Kidney epithelial cell (primary cell): Measurements from ENCODE around the gene RCAN1. TPM values are rescaled to one million over a fixed set of nuclear protein-coding genes. Genes with fewer than 3 reads are reported as not detected.
A peak's percentile ranks its signal among the peaks of the same experiment; 100 is the strongest.

Experiments used
- DNase-seq: peaks from one replicate; pipeline ENCODE4 v3.0.0-alpha.2; 2010; ENCODE audit warnings: low read depth
- H3K27me3 ChIP-seq: 2 replicates; pipeline ENCODE4 v1.6.0; 2011; ENCODE audit warnings: low read length; ENCODE audit not compliant: control insufficient read depth, insufficient read depth
- H3K36me3 ChIP-seq: 2 replicates; pipeline ENCODE4 v1.5.1; 2011; ENCODE audit warnings: low read length; ENCODE audit not compliant: control insufficient read depth, insufficient read depth
- H3K4me3 ChIP-seq: 2 replicates; pipeline ENCODE4 v1.5.1; 2011; ENCODE audit warnings: low read depth, mild to moderate bottlenecking, control low read depth, low read length
- total RNA-seq: library from RNA; depleted of rRNA; stranded (reverse); fragments of >200 nt; gene quantifications from 2 replicates; pipeline ENCODE4 v1.2.3, GENCODE V29; 2015
- TF ChIP-seq, protein P1 (sequence below): IDR thresholded peaks from 2 replicates; pipeline ENCODE4 v1.5.1; 2011; ENCODE audit warnings: mild to moderate bottlenecking, moderate library complexity, low read length, control low read depth, inconsistent platforms; ENCODE audit not compliant: insufficient read depth, poor library complexity, severe bottlenecking

The RCAN1 gene
- total RNA-seq, 1 donor from 2014 or later, result 82.4 TPM

DNA sequence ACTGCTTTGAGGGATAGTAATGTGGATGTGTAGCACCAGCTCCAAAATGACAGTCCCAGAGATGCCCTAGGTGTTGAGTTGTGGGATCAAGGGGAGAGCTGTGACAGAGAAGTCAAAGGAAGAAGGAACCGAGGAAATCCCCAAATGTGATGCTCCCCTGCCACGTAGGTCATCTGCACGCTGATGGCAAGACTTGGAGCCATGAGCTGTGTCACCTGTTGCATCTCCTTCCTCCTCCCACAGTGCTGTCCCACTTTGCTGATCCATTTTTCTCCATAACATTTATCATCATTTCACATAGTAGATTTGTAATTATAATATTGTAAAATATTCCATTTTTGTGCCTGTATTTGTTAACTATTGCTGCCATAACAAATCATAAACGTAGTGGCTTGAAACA lies 17.6 kb upstream of the RCAN1 start:
- no peak overlapping the region for H3K4me3 ChIP-seq
- H3K36me3 ChIP-seq, result no peaks in the 10 kb centered on the region
- no peak for DNase-seq
- peaks cover 15% of the 10 kb centered on the region for H3K27me3 ChIP-seq
- TF ChIP-seq, protein P1, sequence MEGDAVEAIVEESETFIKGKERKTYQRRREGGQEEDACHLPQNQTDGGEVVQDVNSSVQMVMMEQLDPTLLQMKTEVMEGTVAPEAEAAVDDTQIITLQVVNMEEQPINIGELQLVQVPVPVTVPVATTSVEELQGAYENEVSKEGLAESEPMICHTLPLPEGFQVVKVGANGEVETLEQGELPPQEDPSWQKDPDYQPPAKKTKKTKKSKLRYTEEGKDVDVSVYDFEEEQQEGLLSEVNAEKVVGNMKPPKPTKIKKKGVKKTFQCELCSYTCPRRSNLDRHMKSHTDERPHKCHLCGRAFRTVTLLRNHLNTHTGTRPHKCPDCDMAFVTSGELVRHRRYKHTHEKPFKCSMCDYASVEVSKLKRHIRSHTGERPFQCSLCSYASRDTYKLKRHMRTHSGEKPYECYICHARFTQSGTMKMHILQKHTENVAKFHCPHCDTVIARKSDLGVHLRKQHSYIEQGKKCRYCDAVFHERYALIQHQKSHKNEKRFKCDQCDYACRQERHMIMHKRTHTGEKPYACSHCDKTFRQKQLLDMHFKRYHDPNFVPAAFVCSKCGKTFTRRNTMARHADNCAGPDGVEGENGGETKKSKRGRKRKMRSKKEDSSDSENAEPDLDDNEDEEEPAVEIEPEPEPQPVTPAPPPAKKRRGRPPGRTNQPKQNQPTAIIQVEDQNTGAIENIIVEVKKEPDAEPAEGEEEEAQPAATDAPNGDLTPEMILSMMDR, result no peak

DNA sequence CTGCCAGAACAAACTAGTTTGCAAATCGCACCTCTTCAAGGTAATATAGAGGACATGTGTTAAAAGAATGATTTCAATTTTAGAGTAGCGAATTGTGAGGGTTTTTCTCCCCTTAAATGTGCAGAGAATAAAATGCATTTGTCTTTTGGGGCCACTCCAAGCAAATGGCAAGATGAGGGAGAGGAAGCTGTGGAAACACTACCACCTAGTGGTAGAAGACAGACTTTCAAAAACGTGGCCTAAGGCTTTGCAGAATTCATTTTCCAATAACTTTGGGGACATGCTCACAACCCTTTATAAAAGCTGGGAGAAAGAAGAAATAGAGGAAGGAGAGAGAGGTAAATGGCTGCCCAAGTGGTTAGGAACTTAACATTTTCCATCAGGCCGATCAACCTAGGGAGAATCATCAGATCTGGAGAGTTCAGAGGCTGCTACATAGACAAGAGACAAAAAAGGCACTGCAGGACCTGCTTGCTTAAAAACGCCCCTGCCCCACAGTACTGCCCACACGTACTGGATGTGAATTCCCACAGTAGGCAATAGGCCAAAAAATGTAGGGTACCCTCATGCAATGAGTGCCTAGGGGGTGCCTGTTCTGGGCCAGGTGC lies 15.7 kb upstream of the RCAN1 start:
- peaks cover 19% of the 10 kb centered on the region for H3K27me3 ChIP-seq
- no peak for DNase-seq
- TF ChIP-seq, protein P1, result peak; percentile 63
- H3K4me3 ChIP-seq, result no peak overlapping the region
- H3K36me3 ChIP-seq, result no peaks in the 10 kb centered on the region

DNA sequence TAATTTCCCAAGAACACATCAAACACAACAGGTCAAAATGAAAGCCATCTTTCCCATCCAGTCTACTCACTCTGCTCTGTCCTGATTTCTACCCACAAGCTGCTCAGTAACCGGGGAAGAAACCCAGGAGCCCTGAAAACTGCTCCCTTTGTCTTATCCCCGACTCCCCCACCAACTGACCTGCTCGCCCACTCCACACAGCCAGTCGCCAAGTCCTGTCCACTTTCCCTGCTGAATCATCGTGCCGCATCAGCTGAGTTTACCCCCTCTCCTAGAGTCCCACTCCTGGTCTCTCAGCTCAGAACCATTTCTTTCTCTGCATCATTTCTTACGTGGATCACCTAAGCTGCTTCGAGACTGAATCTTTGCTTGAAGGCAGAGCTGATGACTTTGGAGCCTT lies 11.2 kb upstream of the RCAN1 start:
- H3K4me3 ChIP-seq, result no peak overlapping the region
- H3K36me3 ChIP-seq, result no peaks in the 10 kb centered on the region
- TF ChIP-seq, protein P1, result no peak
- DNase-seq, result no peak
- peaks cover 8% of the 10 kb centered on the region for H3K27me3 ChIP-seq

DNA sequence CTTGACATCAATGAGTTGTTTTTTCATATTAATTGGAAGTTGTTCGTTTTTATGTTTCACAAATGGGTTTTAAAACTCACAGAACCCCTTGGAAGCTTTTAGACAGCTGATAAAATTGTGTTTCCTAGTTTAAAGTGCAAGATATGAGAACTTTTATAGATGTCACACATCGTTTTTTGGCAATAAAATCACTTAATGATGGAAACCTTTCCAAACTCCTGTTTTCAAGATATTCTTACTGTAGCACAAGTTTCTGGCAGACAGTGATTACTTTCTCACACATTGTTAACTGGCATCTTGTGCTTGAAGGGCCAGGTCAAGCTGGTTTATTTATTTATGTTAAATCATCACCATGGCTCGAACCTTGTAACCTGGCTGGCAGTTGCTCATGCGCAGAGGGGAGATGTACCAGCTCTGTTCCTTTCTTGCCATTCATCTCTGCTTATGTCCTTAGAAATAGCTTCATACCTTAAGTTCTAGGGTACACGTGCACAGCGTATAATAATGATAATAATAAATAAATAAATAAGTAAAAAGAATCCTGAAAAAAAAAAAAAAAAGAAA lies 10.2 kb upstream of the RCAN1 start:
- Histone ChIP-seq H3K27me3 (peaks cover 8% of the 10 kb centered on the region), H3K36me3 (no peaks in the 10 kb centered on the region), H3K4me3 (no peak overlapping the region)
- TF ChIP-seq, protein P1, result no peak
- DNase-seq, result no peak

DNA sequence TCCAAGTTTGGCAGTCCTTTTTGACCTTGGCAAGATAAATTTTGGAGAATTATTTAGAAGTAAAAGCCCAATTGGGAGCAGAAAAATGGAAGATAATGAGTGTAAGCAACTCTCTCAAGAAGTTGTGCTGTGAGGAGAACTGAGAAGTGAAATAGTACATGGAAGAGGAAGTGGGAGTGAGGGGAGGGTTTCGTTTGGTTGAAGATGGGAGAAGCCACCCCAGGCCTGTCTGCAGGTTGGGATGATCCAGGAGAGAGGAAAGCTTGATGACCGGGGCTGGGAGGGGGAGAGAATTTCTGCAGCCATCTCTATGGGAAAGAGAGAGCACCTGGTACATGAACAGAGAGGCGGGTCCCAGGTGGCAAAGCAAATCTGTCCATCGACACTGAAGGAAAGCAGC lies 8.6 kb upstream of the RCAN1 start:
- H3K27me3 ChIP-seq, result peaks cover 8% of the 10 kb centered on the region
- TF ChIP-seq, protein P1, result no peak
- H3K4me3 ChIP-seq, result no peak overlapping the region
- H3K36me3 ChIP-seq, result no peaks in the 10 kb centered on the region
- DNase-seq, result no peak
